Transverse colon (tissue), 3 donors: ENCODE data around the gene POU2F3.

Source experiments
- POLR2A ChIP-seq: fragments of 450-650 bp; IDR thresholded peaks from one replicate; pipeline ENCODE4 v1.6.1; 2016; ENCODE audit warnings: antibody characterized with exemption, mild to moderate bottlenecking, moderate library complexity
- TF ChIP-seq, protein P1 (sequence below), 5 experiments: fragments of 200-600 bp in 3 of 5; fragments of 450-650 bp in 2 of 5; sonication (generic) in 3 of 5; IDR thresholded peaks; 1 replicate in 2 of 5; 2 replicates in 3 of 5; pipeline ENCODE4 v1.5.1; 2016 to 2017; ENCODE audit warnings: antibody characterized with exemption in 5 of 5, inconsistent platforms in 3 of 5, mild to moderate bottlenecking in 2 of 5, moderate library complexity in 1 of 5

- TF ChIP-seq, protein P1, sequence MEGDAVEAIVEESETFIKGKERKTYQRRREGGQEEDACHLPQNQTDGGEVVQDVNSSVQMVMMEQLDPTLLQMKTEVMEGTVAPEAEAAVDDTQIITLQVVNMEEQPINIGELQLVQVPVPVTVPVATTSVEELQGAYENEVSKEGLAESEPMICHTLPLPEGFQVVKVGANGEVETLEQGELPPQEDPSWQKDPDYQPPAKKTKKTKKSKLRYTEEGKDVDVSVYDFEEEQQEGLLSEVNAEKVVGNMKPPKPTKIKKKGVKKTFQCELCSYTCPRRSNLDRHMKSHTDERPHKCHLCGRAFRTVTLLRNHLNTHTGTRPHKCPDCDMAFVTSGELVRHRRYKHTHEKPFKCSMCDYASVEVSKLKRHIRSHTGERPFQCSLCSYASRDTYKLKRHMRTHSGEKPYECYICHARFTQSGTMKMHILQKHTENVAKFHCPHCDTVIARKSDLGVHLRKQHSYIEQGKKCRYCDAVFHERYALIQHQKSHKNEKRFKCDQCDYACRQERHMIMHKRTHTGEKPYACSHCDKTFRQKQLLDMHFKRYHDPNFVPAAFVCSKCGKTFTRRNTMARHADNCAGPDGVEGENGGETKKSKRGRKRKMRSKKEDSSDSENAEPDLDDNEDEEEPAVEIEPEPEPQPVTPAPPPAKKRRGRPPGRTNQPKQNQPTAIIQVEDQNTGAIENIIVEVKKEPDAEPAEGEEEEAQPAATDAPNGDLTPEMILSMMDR (IDR thresholded peaks at IDR 0.05), result no peak
- TF ChIP-seq POLR2A, result no peak
These were observed 97.6 kb downstream of the POU2F3 start for GRCh38 chr11:120337355-120338106.
